Daoy (cell line): ENCODE measurements around the gene ATP5F1D. TPM values are rescaled to one million over a fixed set of nuclear protein-coding genes. Genes with fewer than 3 reads are reported as not detected.

Experiments
- DNase-seq: peaks from one replicate; pipeline ENCODE4 v3.0.0-alpha.2; 2015; ENCODE audit warnings: low read depth
- total RNA-seq: library from RNA; depleted of rRNA; stranded (reverse); fragments of >200 nt; shearing (Covaris generic); gene quantifications from 2 replicates; pipeline ENCODE4 v1.2.3, GENCODE V29; 2014

Gene ATP5F1D
- total RNA-seq, 1 experiment from 2014 or later: 41.4 TPM

- DNase-seq: no peak
Measured at GRCh38 chr19:1220976-1221903, 20.3 kb upstream of the ATP5F1D start.

DNA sequence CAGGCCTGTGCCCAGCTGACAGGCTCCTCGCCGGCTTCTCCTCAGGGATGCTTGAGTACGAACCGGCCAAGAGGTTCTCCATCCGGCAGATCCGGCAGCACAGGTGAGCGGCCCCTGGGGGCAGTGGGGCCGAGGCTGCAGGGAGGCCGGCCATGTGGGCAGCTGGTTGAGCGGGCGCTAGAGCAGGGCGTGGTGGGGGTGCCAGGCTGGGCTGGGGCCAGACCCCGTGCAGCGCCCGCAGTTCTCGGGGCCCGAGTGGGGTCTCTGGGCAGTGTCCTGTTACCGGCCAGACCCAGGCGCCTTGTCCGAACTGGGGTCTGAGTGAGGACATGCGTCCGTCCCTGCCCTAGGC, 19.7 kb upstream of the ATP5F1D start:
- no peak for DNase-seq

- no peak for DNase-seq
Measured at GRCh38 chr19:1222394-1222793, 19.2 kb upstream of the ATP5F1D start.

DNA sequence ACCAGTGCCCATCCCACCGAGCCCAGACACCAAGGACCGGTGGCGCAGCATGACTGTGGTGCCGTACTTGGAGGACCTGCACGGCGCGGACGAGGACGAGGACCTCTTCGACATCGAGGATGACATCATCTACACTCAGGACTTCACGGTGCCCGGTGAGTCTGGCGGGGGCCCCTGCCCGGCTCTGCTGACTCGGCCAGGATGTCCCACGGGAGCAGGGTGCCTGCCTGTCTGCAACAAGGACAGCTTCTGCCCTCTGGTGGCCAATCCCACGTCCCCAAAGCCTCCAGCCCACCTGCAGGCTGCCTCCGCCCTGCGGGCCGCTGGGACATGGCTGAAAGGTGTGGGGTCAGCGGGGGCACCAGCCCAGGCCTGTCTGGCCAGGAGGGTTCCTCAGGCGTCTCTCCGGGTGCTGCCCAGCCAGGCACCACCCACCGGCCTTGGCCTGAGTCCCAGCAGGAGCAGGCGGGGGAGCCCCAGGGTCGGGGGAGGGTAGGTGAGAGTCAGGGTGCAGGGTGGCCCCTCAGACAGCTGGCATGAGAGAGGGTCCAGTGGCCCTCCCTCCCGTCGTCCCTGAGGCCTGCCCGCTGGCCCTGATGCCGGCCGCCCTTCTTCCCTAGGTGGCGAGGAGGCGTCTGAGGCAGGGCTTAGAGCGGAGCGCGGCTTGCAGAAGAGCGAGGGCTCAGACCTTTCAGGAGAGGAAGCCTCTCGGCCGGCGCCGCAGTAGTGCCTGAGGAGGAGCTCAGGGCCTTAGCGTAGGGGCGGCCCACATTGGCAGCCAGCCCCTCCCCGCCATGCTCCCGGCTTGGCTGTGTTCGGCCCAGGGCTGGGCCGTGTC, 18.3 kb upstream of the ATP5F1D start:
- DNase-seq: peak; percentile 68

DNA sequence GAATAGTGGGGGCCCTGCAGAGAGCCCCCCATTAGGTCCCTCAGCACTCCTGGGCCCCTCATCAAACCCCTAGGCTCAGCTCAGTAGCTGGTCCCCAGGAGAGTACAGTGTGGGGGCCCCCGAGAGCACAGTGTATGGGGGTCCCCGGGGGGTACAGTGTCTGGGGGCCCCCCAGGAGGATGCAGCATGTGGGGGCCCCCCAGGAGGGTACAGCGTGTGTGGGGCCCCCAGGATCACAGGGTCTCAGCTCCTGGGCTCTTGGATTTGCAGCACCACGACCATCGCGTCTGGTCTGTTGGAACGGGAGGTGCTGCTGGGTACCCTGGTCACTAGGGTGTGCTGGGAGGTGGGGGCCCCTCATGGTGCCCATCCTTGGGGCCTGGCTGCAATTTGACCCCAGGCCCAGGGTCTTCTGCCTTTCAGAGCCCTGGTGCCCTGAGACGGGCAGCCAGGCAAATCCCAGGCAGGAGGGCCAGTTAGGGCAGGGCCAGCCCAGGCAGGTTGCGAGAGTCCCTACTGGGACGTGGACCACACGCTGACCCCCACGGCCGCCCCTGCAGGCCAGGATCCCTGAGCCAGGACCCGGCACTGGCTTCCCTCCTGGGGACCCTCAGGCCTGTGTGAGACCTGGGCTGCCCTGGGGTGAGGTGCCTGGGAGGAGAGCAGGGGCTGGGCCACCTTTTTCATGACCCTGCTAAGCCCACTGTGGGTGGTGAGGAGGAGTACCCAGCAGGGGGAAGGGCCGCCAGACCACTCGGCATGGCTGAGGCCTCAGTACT, 17.3 kb upstream of the ATP5F1D start:
- no peak for DNase-seq

- DNase-seq: no peak
Measured at GRCh38 chr19:1224847-1225246, 16.7 kb upstream of the ATP5F1D start.

- DNase-seq: no peak
Measured at GRCh38 chr19:1225440-1226226, 15.9 kb upstream of the ATP5F1D start.

GRCh38 chr19:1226227-1226518, 15.4 kb upstream of the ATP5F1D start:
- DNase-seq: no peak

DNA sequence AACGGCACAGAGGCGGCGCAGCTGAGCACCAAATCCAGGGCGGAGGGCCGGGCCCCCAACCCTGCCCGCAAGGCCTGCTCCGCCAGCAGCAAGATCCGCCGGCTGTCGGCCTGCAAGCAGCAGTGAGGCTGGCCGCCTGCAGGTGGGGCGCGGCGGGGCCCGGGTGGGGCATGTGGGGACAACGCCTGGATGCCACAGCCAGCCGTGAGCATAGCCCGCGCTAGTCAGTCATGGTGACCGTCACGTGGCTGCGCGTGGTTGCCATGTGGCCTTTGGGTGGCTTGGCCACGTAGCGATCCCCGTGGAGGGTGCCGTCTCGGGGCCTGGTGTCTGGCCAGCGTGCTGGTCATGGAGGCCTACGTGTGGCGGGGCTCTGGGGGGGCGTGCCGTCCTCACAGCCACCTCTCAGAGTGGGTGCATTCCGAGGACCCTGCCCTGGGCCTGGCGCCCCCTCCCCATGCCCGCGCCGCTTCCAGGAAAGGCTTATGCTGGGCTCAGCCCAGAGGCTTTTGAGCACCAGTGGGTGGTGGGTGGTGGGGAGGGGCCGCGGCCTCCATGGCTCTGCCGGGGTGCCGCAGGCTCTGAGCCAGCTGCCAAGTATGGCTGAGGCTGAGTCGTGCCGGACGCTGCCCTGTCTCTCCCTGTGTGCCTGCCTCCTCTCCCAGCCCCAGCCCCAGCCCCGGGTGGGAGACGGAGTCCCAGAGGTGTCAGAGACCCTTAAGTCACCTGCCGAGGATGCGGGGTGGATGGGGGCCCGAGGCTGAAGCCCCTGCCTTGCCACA, 14.8 kb upstream of the ATP5F1D start:
- DNase-seq: no peak

GRCh38 chr19:1227304-1228054, 14.1 kb upstream of the ATP5F1D start:
- DNase-seq: no peak

DNA sequence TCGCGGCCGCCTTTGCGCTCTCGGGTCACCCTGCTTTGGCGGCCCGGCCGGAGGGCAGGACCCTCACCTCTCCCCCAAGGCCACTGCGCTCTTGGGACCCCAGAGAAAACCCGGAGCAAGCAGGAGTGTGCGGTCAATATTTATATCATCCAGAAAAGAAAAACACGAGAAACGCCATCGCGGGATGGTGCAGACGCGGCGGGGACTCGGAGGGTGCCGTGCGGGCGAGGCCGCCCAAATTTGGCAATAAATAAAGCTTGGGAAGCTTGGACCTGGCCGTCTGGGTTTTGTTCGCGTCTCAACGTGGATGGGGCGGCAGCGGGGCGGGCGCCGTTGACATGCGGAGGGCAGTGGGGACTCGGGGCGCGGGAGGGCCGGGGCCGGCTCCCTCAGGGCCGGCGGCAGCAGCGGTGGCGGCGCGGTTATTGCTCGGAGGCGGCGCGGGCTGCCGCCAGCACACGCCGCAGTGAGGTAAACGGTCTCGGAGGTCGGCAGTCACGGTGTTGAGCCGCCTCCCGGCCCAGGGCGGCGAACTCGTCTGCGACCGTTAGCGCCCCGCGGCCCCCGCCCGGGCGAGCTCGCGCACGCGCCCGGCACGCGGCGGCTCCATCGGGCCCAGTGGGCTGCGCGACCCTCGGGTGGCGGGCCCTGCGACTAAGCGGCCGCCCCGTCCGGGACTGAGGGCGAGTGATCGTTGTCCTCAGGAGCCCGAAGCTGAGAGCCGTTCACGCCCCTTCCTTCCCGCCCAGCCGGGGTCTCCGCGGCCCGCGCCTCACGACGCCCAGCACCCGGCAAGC, 13.2 kb upstream of the ATP5F1D start:
- no peak for DNase-seq

DNA sequence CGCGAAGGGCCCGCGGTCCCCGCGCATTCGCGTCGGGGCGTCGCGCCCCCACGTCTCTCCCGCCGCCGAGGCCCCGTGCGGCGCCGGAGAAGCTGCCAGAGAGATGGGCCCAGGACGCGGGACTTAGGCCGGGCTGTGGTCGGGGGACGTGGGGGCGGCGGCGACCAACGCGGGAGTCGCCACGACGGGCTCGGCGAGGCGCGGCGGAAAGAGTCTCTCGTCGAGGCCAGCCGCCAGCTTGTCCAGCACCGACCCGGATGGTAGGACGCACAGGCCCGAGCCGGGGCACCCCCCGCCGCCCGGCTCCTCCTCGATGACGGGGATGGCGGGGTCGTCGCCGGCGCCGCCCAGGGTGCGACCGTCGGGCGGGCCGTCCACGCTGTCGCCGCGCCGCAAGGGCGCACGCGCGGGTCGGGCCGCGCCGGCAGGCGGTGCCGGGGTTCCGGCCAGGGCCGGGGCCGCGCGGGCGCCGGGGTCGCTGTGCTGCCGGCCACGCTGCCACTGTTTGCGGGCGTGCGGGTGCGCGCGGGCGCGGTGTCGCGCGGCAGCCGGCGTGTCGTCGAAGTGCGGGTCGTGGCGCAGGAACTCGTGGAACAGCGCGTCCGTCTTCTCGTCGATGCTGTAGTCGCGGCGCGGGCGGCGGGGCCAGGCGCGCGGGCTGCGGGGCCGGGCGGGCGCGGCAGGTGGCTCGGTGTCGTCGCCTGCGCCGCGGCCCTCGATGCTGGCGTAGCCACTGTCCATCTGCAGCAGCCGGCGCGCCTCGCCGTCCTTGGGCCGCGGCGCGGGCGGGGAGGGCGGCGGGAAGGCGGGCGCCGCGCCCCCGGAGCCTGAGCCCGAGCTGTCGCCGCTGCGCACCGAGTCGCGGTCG, 12.3 kb upstream of the ATP5F1D start:
- no peak for DNase-seq

- no peak for DNase-seq
Measured at GRCh38 chr19:1229924-1230782, 11.4 kb upstream of the ATP5F1D start.

- no peak for DNase-seq
Measured at GRCh38 chr19:1230783-1231489, 10.6 kb upstream of the ATP5F1D start.

DNA sequence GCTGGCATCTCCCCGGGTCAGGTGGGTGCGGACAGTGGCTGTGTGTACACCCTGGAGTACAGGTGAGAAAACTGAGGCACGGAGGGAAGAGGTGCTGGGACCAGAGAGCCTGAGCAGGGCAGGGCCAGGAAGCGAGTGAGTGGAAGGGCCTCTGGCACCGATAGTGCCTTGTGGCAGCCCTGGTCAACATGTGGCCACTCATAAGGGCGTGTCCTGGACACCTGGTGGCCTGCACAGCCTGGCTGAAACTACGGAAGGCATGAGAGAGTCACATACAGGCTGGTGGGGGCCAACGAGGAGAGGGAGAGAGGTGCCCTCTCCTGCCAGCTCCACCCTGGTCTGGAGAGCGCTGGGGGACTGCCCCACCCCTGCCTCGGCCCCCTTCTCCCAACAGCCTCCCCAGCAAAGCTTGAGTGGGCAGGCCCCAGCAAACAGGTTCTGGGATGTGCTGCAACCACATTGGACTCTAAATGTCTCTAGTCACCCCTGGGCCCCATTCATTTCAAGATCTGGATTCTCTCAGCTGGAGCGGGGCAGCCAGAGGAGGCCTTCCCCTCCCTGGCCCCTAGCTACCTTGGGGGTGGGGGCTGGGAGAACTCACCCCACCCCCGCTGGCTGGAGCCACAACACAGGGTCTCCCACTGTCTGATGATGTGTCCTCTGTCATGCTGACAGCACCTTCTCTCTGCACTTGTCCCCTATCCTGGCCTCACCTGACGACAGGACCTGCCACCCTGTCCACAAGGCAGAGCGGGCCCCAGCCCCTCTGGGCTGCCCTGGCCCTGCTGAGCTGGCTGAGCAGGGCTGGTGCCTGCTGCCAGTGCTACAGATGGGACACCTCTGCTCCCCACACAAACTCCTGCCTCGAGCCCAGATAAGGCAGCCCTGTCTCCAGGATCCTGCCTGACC, 9.6 kb upstream of the ATP5F1D start:
- DNase-seq: no peak
